GM18858 (cell line): ENCODE data around the gene CALM3.

ENCODE experiments used
- ATAC-seq: cut with Tn5 transposase; IDR thresholded peaks from one replicate; pipeline ENCODE4 v1.9.1; 2021; ENCODE audit not compliant: unreplicated experiment

The CALM3 gene

GRCh38 chr19:46634656-46635218, 33.6 kb downstream of the CALM3 start:
- ATAC-seq: no peak

- no peak for ATAC-seq
Observed at GRCh38 chr19:46635920-46636761, 35.0 kb downstream of the CALM3 start, which contains the start of gene GNG8. Gene GNG8, minus strand, starts transcription at chr19:46636202. Its CDS starts 1,520 bp downstream, at chr19:46634682.

GRCh38 chr19:46637224-46637623, 36.1 kb downstream of the CALM3 start:
- ATAC-seq: no peak

GRCh38 chr19:46639358-46640182, 38.4 kb downstream of the CALM3 start:
- ATAC-seq: no peak

- no peak for ATAC-seq
Observed at GRCh38 chr19:46640656-46641055, 39.5 kb downstream of the CALM3 start.

- ATAC-seq: no peak
Observed at GRCh38 chr19:46644720-46645119, 43.6 kb downstream of the CALM3 start.

GRCh38 chr19:46646402-46646801, 45.3 kb downstream of the CALM3 start:
- no peak for ATAC-seq

- no peak for ATAC-seq
Observed at GRCh38 chr19:46648060-46648960, 47.2 kb downstream of the CALM3 start.

- no peak for ATAC-seq
Observed at GRCh38 chr19:46648961-46649960, 48.1 kb downstream of the CALM3 start.

- no peak for ATAC-seq
Observed at GRCh38 chr19:46650445-46650844, 49.3 kb downstream of the CALM3 start.

- no peak for ATAC-seq
Observed at GRCh38 chr19:46654621-46655152, 53.6 kb downstream of the CALM3 start.

GRCh38 chr19:46656541-46656940, 55.4 kb downstream of the CALM3 start:
- no peak for ATAC-seq

- ATAC-seq: no peak
Observed at GRCh38 chr19:46659151-46660007, 58.2 kb downstream of the CALM3 start.

- no peak for ATAC-seq
Observed at GRCh38 chr19:46660008-46660517, 58.9 kb downstream of the CALM3 start.
